Activated effector memory CD4-positive, alpha-beta T cell treated with anti-CD3 and anti-CD28 coated beads, Interleukin-2, amount 50 U/mL, for 16 hours (primary cell): ENCODE data around the gene ZNF79.
A peak's percentile ranks its signal among the peaks of the same experiment; 100 is the strongest.

Source experiments
- DNase-seq: peaks from one replicate; pipeline ENCODE4 v3.0.0-alpha.2; 2020

ZNF79 gene

DNA sequence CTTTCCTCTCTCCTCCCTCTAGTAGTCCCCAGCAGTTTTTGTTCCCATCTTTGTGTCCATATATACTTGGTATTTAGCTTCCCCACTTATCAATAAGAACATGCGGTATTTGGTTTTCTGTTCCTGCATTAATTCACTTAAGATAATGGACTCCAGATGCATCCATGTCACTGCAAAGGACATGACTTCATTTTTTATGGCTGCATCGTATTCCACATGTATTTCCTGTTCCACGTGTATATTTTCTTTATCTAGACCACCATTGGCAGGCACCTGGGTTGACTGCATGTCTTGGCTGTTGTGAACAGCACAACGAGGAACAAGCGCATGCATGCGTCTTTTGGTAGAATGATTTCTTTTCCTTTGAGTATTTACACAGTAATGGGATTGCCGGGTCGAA is 6.2 kb downstream of the ZNF79 start:
- DNase-seq = no peak

DNA sequence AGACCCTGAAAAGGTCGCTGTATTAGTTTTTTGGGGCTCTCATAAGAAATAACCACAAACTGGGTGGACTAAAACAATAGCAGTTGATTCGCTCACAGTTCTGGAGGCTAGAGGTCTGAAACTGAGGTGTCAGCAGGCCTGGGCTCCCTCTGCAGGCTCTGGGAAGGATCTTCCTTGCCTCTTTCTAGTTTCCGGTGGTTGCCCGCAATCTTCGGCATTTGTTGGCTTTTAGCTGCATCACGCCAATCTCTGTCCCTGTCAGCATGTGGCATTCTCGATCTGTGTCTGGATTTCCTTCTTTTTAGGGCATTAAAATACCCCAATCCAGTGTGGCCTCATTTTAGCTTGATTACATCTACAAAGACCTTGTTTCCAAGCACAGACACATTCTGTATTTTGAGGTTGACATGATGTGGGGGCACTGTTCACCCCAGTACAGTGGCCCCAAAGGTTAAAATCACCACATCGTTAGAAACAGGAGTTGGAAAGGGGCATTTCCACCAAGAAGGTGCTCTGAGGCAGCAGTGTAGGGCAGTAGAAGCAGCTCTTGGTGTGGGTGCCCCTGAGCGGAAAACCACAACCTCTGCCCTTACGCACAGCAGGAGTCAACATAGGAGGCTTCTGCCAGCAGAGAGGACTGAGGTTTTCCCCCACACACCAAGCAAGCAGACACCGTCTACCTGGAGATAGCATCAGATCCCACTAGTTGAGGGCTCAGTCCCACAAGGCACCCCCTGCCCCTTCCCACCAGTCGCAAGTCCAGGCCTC is 13.5 kb downstream of the ZNF79 start:
- DNase-seq = peak; percentile 66

DNA sequence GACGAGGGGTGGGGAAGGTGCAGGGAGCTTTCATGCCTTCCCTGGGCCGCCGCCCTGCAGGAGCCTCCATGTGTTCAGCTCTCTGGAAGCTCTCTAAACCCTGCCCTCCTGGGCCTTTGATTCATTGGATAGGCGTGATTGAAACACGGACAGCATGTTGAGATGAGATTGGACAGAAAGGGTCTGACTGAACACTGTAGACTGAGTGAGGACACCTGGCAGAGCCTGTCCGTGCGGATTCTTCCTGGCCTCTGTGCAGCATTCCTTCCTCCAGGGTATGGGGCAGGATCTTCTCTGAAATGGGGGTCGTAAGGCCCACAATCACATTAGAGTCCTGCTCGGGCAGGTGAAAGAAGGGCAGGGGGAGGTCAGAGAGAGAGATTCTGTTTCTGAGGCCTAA is 14.2 kb downstream of the ZNF79 start:
- DNase-seq = no peak

DNA sequence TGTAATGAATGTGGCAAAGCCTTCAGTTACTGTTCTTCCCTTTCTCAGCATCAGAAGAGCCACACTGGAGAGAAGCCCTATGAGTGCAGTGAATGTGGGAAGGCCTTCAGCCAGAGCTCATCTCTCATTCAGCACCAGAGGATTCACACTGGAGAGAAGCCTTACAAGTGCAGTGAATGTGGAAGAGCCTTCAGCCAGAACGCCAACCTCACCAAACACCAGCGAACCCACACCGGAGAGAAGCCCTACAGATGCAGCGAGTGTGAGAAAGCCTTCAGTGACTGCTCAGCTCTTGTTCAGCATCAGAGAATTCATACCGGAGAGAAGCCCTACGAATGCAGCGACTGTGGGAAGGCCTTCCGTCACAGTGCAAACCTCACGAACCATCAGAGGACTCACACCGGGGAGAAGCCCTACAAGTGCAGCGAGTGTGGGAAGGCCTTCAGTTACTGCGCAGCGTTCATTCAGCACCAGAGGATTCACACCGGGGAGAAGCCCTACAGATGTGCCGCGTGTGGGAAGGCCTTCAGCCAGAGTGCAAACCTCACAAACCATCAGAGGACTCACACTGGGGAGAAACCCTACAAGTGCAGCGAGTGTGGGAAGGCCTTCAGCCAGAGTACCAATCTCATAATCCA is 20.2 kb downstream of the ZNF79 start:
- no peak for DNase-seq

DNA sequence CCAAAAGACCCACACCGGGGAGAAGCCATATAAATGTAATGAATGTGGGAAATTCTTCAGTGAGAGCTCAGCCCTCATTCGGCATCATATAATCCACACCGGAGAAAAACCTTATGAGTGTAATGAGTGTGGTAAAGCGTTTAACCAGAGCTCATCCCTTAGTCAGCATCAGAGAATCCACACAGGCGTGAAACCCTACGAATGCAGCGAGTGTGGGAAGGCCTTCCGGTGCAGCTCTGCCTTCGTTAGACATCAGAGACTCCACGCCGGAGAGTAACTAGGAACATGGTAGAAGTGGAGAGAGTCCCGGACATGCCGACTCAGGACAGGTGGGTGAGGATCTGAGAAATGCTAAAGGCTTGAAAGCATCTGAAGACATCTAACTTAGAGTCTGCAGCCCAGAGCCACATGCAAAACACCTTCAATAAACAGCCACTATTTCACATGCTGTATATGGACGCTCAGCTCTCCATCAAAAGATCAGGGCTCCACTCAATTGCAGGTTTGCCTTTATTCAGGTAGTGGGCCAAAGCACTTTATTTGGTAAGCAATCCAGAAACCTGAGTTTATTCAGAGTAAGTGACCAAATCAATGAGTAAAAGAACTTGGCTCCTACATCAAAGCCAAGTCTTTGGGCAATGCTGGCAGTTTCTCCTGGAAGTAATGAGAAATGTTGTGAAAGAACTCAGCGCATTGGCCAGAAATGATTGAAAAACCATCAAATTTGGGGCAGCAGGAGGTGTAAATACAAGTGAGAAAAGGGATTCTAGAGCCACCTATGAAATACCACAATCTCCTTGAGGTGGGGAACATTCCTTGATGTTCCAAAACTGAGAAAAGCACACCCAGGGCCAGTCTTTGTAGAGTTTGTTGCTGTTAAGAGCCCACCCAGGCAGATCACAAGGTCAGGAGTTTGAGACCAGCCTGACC is 21.0 kb downstream of the ZNF79 start:
- DNase-seq = no peak

DNA sequence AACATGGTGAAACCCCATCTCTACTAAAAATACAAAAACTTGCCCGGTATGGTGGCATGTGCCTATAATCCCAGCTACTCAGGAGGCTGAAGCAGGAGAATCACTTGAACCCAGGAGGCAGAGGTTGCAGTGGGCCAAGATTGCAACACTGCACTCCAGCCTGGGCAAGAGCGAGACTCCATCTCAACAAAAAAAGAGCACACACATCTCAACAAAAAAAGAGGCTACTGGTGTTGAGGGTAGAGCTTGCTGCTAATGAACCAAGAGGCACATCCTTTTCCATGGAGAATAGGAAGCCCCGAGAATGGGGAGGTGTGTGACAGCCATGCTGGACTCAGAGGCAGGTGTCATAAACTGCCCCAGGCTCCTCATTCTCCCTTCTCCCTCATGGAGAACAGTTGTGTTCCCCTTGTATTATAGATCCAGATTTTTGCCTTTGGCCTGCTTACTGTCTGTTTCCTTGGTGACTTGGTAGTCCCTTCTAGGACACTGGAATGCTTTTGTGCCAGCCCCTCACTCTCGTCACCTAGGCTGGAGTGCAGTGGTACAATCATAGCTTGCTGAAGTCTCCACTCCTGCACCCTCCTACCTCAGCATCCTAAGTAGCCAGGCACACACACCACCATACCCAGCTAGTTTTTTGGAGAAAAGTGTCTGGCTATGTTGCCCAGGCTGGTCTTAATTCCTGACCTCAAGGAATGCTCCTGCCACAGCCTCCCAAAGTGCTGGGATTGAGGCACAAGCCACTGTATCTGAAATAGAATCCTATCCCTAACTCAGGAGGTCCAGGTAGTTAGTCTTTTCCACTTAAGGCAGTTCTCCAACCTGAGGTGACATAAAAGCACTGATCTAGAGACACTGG is 21.9 kb downstream of the ZNF79 start:
- DNase-seq = no peak

DNA sequence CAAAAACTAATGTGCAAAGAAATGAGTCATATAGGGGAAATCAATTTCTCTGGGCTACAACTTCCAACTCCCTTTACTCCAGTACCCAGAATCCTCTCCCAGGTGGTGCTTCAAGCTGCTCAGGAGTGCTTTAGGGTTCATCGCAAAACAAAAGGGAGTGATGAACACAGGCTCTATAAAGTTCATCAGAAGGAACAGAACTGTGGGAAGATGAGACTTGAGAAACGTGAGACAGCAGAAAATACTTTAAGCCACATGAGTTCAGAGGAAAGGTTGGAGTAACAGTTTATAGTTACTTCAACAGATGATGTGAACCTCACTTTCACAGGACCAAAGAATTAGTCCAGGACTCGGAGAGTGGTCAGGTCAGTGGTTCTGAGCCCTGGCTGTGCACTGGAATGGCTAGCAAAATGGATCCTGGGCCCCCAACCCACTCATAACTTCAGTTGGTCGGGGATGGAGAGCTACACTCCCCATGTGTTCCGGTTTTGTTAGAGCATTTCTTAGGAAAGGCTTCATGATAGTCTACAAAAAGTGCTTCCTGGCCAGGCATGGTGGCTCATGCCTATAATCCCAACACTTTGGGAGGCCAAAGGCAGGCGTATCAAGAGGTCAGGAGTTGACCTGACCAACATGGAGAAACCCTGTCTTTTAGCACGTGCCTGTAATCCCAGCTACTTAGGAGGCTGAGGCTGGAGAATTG is 22.7 kb downstream of the ZNF79 start:
- no peak for DNase-seq

DNA sequence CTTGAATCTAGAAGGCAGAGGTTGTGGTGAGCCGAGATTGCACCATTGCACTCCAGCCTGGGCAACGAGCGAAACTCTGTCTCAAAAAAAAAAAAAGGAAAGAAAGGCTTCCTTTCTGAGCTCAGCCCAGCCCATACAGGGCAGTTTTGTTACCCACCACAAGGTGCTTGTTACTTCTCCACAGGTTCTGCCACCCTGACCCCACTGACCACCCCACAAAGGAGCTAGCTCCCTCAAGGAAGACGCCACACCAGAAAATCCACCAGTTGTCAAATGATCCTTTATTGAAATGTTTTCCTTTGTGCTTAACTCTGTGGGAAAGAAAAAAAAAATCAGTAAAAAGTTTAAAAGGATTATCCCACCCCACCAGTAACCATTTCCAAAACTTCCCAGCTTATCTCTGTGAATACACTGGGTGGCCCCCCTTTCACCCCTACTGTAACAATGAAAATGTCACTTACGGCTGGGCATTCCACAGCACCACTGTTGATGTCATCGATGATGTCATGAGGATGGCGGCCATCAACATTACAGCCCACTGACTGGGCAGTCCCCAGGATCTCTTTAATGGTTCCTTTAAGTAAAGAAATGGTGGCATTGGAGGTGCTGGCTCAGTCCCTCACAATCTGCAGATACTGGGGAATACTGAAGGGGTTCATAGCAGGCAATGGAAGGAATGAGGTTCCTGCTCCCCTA is 23.4 kb downstream of the ZNF79 start:
- DNase-seq = no peak

DNA sequence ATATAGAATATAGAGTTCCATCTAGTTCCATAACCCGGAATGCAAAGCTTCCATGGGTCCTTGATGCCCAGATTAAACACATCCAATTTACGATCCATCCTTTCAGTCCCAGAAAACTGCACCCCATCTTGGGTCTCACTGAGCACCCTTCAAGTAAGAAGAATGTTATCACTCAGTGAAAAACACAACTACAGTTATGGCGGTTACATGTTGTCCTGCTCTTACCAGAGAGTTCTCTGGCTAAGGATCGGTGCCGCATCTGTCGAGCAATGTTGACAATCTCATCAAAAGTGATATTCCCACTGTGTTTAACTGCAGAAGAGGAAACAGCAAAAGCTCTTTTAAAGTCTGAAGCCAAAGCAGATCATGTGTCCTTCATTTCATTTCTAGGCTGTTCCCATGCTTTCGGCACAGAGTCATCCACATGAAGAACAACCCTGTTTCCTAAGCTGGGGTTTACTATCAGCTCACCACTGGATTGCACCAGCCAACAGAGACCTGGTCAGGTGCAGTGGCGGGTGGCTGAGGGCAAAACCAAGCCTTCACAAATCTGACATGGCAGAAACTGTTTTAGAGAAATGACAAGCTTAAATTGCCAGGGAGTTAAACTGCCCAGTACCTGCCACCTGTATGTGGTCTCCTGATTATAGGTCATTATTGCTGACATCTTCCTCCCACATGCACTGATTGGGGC is 24.1 kb downstream of the ZNF79 start:
- no peak for DNase-seq

DNA sequence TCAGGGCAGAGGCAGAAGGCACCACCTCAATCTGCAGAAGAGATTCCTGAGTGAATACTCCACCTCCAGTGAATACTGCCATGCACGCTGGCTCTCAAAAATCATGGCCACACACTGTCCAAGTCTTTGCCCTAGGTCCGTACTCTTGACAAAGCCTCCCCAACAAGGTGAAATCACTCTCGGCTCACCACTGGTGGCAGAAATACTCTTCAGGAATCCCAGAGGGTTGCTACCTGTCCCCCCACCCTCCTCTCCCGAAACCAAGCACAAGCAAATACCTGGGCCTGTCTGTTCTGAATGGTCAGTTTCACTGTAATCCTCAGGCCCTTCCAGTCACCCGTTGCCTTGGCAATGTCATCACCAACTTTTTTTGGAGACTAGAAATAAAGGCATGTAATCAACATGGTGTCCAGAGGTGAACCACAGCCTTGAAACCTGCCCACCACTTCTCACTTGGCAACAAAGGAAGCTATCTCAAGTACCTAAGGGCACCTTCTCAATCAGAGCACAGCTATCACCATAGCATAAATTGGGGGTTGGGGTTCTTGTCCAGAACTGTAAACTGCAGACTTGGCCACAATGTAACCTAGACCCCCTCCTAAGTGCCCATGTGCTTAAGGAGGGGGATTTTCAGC is 25.3 kb downstream of the ZNF79 start:
- DNase-seq = no peak

DNA sequence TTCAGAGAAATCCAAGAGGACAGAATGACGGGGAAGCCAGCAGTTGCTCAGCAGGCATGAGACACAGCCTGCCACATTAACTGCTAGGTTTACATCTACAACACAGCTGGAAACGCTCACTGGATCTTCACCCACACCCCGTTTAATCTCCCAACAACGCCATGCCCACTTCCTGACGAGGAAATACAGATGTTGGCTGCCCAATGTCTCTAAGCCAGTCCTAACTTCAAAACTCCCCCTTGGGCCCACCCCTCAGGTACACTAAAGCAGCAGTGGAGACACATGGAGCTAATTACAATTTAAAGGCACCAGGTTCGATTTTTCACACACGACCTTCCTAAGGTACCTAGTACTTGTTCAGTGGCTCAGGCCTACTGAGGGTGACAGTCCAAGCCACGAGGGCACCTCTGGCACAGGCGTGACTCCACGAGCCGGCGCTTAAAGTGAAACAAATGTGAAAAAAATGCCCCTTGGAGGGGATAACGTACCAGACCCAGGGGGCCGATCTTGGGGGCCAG is 26.1 kb downstream of the ZNF79 start:
- DNase-seq = peak; percentile 64

DNA sequence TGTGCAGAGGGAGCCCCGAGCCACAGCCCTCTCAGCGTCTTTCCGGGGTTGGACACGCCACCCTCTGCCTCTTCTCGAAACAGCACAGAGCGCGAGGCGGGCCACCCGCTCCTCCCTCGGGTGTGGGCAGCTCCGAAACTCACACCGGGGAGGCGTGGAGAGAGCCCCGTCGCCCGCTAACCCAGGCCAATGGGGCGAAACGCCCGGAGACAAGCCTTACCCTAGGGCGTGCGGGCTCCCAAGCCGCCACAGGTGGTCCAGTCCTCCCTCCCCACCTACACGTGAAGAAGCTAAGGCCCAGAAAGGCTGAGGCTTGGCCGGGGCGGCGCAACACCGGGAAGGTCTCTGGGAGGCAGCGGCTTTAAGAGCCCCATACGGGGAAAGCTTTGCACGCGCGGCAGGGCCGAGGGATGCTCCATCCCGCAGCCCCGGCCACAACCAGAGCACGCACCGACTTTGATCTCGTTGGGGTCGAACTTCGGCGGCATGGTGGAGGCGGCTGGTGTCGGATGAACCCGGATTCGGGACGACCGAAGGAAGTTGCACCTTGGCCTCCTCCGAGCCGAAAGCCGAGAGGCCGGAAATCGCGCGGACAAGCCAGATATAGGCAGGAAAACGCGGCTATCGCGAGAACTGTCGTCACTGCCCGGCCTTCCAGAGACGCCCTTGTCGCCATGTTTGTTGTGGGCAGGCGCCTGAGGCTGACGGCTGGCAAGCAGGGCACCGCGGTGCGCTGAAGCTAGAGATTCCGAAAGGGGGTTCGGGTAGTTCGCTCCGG is 26.8 kb downstream of the ZNF79 start, which contains the start of the genes LRSAM1 and RPL12:
Gene LRSAM1, plus strand, starts transcription at position 681 of the 778 bp plus-strand sequence. CDS start 3,018 bp downstream, outside the sequence.
Gene RPL12, minus strand, starts transcription at position 577 of the 778 bp plus-strand sequence. Its CDS starts 89 bp downstream, at position 488.
- peak; percentile 99 for DNase-seq

DNA sequence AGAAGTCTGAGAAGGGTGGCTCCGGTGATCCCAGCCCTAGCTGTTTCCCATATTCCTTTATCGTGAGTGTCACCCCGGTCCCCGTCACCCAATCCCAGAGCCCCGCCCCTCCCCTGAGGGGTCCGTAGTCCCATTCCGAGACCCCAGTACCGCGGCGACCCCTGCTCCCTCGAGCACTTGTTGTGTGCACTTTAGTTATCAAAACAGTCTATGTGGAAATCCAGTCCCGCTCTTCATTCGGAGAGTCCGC is 27.4 kb downstream of the ZNF79 start:
- no peak for DNase-seq

DNA sequence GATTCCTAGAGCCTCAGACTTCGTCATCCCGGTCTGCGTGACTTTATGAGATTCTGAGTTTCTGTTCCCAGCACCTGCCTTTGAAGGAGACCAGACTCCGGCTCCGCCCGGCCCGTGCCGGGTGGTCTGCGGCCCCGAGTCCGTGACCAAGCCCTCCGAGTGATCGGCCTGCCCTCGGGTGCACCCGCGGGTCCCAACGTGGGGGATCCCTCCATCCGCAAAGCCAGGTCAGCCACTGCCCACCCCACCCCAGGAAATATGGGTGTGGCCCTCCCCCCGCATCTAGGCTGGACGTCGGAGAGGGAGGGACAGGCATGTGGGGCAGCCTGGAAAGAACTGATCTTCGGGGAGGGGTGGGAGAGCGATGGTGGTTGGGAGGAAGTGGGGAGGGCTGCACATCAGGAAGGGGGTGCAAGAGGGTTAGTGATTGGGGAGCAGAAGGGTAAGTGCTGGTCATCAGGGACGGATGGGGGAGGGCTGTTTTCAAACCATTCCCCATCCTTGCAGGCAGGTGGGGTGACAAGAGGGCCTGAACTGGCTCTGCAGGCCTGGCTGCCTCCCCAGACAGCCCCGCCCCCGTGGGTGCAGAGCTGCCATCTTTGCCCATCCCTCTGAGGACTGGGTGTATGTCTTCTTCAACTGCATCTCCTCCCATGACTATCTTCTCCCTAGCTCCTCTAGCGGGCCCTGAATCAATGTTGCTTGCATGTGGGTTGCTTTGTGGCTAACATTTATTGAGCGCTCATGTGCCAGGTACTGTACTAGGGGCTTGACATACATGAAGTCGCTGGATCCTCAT is 27.9 kb downstream of the ZNF79 start:
- peak; percentile 81 for DNase-seq

DNA sequence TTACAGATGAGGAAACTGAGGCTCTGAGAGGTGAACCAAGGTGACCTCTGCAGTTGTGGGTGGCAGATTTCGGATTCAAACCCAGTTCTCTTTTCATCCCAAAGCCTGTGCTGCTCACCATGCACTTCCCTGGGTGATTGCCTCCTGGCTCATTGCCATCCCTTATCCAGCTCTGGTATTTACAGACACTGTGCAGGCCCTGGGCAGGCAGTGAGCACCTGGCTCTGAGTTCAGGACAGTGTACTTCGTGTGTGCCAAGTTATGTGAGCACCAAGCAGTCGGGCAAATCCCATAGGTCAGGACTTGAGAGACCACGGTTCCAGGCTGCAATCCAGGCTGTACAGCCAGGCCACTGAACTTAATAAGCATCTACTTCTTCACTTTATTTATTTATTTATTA is 28.5 kb downstream of the ZNF79 start:
- DNase-seq = no peak

DNA sequence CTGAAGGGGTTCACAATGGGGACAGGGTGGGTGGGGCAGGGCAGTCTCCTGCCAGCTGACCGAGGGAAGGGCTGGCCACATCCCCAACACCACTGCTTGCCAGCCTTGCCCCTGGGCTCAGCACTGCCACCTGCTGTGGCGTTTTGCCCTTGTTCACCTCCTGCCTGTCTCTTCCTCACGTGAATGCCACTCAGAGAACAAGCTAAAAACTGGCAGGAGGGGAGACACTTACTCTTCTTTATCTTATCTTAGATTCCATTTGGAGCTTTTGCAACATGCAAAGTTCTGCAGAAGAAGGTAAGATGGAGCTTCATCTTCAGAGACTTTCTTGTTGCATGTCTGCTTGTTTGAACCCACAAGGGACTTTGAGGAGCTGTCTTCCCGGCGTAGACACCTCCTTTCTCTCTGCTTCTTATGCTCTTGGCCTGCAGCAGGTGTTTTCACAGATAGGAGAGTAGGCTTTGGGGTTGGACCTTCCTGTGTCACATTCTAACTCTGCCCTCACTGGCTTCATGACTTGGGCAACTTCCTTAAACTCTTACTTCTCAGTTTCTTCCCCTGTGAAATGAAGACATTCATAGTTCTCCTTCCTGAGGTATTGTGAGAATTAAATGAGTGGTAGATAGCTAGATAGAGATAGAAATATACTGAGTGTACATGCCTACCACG is 31.3 kb downstream of the ZNF79 start:
- DNase-seq = peak; percentile 67

DNA sequence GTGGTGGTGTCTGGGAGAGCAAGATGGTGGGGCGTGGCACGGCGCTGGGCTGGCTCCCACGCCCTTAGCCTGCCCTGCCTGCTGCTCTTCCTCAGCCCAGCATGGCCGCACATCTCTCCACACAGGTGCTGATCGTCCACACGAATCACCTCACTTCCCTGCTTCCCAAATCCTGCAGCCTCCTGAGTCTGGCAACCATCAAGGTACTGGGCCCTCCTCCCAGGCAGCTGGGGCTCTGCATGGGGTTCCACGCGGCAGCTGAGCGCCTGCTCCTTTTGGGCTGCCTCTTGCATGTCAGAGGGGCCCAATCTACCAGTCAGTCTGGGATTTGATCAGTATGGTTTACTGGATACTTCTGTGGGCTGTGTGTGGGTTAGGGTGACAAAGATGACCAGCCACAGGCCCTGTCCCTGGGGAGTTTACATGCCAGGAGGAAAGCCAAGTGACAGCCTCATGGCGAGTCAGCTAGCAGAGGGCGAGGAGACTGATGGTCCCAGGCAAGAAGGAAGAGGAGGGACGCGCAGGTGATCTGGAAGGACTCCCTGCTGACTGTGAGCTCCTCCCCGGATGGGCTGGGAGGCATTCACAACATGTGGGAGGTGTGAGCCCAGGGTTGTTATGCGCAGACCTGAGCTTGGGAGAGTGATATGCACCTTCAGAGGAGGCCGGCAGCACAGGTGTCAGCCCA is 33.2 kb downstream of the ZNF79 start:
- DNase-seq = no peak
